ENCODE data around the gene POLR1A. TPM values are rescaled to one million over a fixed set of nuclear protein-coding genes. Genes with fewer than 3 reads are reported as not detected.
A peak's percentile ranks its signal among the peaks of the same experiment; 100 is the strongest.

Gene POLR1A
- total RNA-seq, 1 experiment from 2014 or later = 29.7 TPM

DNA sequence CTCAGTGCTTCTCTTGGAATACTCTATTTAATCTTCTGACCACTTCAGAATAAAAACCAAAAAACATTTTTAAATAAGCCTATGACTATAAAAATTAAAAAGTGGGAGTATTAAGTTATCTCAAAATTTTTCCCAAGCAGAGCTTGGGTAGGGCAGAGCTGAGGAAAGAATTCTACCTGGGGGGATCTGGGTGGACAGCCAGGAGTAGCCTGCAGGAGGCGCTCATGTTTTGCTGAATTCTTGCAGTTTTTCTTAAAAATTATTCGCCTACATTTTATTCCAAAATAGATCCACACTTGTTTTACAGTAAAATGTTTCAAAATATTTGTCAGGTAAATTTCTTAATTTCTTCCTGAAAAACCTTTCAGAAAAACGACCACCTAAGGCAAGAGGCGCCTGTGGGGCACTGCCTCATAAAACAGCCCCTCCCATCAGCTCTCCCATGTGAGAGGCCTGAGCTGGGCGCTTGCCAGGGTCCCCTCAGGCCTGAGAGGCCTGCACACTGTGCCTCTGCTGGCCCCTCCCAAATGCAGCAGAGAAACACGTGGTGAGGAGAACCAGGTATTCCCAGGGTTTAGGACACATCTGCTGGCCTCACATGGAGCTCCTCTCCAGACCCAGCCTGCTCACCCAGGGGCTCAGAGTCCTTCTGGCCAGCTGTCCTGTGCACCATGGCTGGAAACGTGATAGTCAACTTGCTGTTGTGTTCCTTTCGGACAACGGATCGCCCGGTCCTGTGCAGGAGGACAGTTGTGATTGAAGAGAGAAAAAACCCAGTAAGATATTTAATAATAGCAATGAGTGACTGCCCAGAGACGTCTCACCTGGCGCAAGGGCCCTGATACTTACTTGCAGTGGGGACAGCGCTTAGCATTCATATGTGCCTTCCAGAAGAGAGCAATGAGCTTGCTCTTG, 17.5 kb downstream of the POLR1A start:
- no peaks in the 10 kb centered on the region for H3K79me2 ChIP-seq (ENCODE audit: low read depth)
- no TSS peak for BruUV-seq (replicated peaks)
- POLR2A ChIA-PET (ENCODE audit: unreplicated experiment) = no interaction called here
- TF ChIP-seq EZH2 (IDR thresholded peaks at IDR 0.05; ENCODE audit: low read depth) = no peak
- peak; percentile 56; the same call in 1 of the 2 replicates for TF ChIP-seq CTCF (conservative IDR thresholded peaks at IDR 0.05)
- H3K9me2 ChIP-seq (ENCODE audit: insufficient read depth) = no peaks in the 10 kb centered on the region
- CTCF ChIA-PET = no interaction called here
- peaks cover 22% of the 10 kb centered on the region for H3K36me3 ChIP-seq (ENCODE audit: low read depth)
- no peaks in the 10 kb centered on the region for H3K9me3 ChIP-seq (ENCODE audit: insufficient read depth, low read depth)
- H2AFZ ChIP-seq = no peak overlapping the region
- DNase-seq = no peak
- peaks cover 6% of the 10 kb centered on the region; the same call in 1 of the 2 replicates for H3F3A ChIP-seq (ENCODE audit: insufficient read depth, low read depth)
- H3K4me2 ChIP-seq = no peak overlapping the region
- H3K4me1 ChIP-seq (replicated peaks; ENCODE audit: insufficient read depth) = no peaks in the 10 kb centered on the region
- peaks cover 5% of the 10 kb centered on the region; the same call in 1 of the 2 replicates for H4K20me1 ChIP-seq (ENCODE audit: insufficient read depth)
- H3K4me3 ChIP-seq = no peak overlapping the region
- intact Hi-C loops (cut with micrococcal nuclease; ENCODE audit: unreplicated experiment) = no loop called here
- H3K27ac ChIP-seq = no peak overlapping the region
- no peaks in the 10 kb centered on the region for H3K27me3 ChIP-seq (ENCODE audit: insufficient read depth, low read depth)

- no peak overlapping the region for H3K27ac ChIP-seq
- H2AFZ ChIP-seq = no peak overlapping the region
- H3K9me3 ChIP-seq (ENCODE audit: insufficient read depth, low read depth) = no peaks in the 10 kb centered on the region
- H3K4me1 ChIP-seq (replicated peaks; ENCODE audit: insufficient read depth) = no peaks in the 10 kb centered on the region
- no peak overlapping the region for H3K4me3 ChIP-seq
- intact Hi-C loops (cut with micrococcal nuclease; ENCODE audit: unreplicated experiment) = no loop called here
- peaks cover 39% of the 10 kb centered on the region for H3K36me3 ChIP-seq (ENCODE audit: low read depth)
- TF ChIP-seq CTCF (conservative IDR thresholded peaks at IDR 0.05) (no peak), EZH2 (IDR thresholded peaks at IDR 0.05; ENCODE audit: low read depth) (no peak)
- peaks cover 14% of the 10 kb centered on the region; the same call in 1 of the 2 replicates for H3F3A ChIP-seq (ENCODE audit: insufficient read depth, low read depth)
- no peak overlapping the region for H3K4me2 ChIP-seq
- no peaks in the 10 kb centered on the region for H3K79me2 ChIP-seq (ENCODE audit: low read depth)
- DNase-seq = no peak
- H4K20me1 ChIP-seq (ENCODE audit: insufficient read depth) = no peaks in the 10 kb centered on the region
- H3K9me2 ChIP-seq (ENCODE audit: insufficient read depth) = no peaks in the 10 kb centered on the region
- POLR2A ChIA-PET (ENCODE audit: unreplicated experiment) = no interaction called here
- no peaks in the 10 kb centered on the region for H3K27me3 ChIP-seq (ENCODE audit: insufficient read depth, low read depth)
- no TSS peak for BruUV-seq (replicated peaks)
- CTCF ChIA-PET = no interaction called here
These were observed 22.9 kb downstream of the POLR1A start for GRCh38 chr2:86082756-86083155.

- Histone ChIP-seq H3K9me2 (ENCODE audit: insufficient read depth) (no peaks in the 10 kb centered on the region), H3K4me3 (no peak overlapping the region), H3K9me3 (ENCODE audit: insufficient read depth, low read depth) (no peaks in the 10 kb centered on the region), H3K36me3 (ENCODE audit: low read depth) (peaks cover 37% of the 10 kb centered on the region), H2AFZ (no peak overlapping the region), H4K20me1 (ENCODE audit: insufficient read depth) (no peaks in the 10 kb centered on the region), H3K79me2 (ENCODE audit: low read depth) (no peaks in the 10 kb centered on the region), H3K27ac (no peak overlapping the region), H3K27me3 (ENCODE audit: insufficient read depth, low read depth) (no peaks in the 10 kb centered on the region), H3F3A (ENCODE audit: insufficient read depth, low read depth) (peaks cover 14% of the 10 kb centered on the region; the same call in 1 of the 2 replicates), H3K4me1 (replicated peaks; ENCODE audit: insufficient read depth) (no peaks in the 10 kb centered on the region), H3K4me2 (no peak overlapping the region)
- TF ChIP-seq EZH2 (IDR thresholded peaks at IDR 0.05; ENCODE audit: low read depth) = no peak
- TF ChIP-seq CTCF (conservative IDR thresholded peaks at IDR 0.05) = no peak
- intact Hi-C loops (cut with micrococcal nuclease; ENCODE audit: unreplicated experiment) = no loop called here
- ChIA-PET CTCF (no interaction called here), POLR2A (ENCODE audit: unreplicated experiment) (no interaction called here)
- no peak for DNase-seq
- no TSS peak for BruUV-seq (replicated peaks)
These were observed 24.0 kb downstream of the POLR1A start for GRCh38 chr2:86081724-86082123.

All from PC-9 (cell line).